ENCODE data around the gene VTN. TPM values are rescaled to one million over a fixed set of nuclear protein-coding genes. Genes with fewer than 3 reads are reported as not detected.
"Not testable (repeated sequence)": the region's sequence is repeated elsewhere in the genome, so short reads cannot be mapped to it uniquely, and the experiment has no call there.

Gene VTN
- total RNA-seq, 1 donor from 2014 or later: 1.0 TPM

DNA sequence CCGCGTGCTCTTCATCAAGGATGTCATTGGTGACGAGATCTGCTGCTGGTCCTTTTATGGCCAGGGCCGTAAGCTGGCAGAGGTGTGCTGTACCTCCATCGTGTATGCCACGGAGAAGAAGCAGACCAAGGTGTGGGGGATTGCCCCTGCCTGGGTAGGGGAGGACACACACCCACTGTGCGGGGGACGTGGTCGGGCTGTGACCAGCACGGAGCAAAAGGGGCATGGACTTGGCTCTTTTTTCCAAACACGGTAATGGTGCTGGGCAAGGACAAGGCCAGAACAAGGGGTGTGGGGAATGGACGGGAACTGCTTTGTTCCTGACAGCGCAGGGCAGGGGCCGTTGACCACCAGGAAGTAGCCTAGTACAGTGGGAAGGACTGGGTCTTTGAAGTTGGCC, 27.8 kb downstream of the VTN start:
- no peak for DNase-seq (ENCODE audit: low spot score)

DNA sequence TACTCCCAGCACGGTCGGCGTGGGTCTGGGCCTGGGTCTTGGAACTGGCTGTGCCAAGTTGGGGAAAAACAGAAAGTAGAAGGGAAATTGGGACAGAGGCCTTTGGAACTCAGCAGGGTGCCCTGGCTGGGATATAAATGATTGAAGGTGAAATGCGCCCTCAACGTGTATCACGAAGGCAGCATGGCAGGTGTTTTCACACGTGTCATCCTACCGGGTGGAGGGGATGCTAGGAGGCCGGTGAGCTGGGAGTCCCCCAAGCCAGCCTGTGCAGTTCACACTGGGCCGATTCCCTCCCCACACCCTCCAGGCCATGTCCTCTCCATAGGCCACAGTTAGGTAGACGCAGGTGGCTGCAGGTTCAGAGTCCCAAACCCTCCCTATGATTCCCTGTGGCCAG, 28.6 kb downstream of the VTN start:
- no peak for DNase-seq (ENCODE audit: low spot score)

DNA sequence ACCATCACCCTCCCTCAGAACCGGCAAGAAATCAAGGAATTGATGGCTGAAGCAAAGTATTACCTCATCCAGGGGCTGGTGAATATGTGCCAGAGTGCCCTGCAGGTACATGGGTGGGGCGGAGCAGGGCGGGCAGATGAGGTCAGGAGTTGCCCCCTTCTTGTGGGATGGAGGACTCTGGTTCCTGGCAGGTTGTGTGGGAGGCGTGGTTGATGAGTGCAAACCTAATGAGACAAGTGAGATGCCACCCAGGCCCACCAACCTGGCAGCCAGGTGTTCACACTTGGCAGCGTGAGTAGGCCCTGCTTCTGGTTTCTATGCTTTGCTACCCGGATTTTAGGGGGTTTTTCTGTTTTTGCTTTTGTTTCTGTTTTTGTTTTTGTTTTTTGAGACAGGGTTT, 29.7 kb downstream of the VTN start:
- DNase-seq (ENCODE audit: low spot score): no peak

DNA sequence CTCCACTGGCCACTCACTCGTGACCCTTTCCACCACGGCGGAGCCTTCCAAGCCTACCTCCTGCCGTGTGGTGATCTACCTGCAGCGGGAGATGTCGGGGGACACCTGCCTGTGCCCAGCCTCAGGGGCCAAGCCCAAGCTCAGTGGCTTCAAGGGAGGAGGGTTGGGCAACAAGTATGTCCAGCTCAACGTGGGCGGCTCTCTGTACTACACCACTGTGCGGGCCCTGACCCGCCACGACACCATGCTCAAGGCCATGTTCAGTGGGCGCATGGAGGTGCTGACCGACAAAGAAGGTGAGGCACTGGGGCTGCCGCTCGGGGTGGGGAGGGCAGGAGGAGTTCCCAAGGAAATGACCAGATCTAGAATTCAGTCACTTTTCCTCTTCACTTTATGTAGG, 30.7 kb downstream of the VTN start:
- no peak for DNase-seq (ENCODE audit: low spot score)

DNA sequence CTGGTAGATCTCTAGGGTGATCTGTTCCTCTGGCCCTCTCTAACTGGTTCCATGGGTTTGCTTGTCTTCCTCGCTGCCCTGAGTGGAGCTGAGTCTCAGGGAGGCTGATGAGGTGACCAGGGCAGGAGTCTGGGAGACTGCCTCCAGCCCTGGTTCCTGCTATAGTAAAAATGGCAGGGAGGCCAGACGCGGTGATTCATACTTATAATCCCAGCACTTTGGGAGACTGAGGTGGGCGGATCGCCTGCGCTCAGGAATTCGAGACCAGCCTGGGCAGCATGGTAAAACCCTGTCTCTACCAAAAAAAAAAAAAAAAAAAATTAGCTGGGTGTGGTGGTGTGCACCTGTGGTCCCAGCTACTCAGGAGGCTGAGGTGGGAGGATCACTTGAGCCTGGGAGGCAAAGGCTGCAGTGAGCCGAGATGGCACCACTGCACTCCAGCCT, 31.3 kb downstream of the VTN start:
- not testable (repeated sequence) for DNase-seq (ENCODE audit: low spot score)

DNA sequence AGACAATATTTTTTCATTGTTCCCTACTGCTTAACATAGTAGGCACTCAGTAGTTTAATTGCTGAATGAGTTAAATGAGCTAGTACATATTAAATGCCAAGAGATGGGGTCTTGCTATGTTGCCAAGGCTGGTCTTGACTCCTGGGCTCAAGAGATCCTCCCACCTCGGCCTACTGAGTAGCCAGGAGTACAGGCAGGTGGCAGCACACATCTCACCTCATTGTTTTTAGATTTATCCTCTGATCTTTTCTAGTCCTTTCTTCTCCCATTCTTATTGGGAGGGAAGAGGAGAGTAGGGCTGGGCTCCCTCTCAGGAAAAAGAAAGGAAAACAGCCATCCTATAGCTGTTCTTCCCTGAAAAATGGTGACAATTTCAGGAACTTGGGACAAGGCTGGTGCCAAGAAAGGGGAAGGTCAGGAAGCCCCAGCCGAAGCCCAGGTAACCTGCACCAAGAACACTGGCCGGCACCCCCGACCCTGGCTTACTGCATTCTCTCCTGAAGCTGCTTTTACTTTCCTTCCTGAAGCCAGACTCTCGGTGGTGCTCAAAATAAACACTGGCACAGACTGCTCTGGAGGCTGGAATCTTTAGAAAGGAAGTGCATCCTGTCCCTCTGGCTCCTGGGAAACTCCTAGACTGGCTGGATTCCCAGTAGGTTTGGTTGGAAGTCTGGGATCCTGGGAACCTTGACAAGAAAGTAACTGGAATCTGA, 31.9 kb downstream of the VTN start:
- no peak for DNase-seq (ENCODE audit: low spot score)

DNA sequence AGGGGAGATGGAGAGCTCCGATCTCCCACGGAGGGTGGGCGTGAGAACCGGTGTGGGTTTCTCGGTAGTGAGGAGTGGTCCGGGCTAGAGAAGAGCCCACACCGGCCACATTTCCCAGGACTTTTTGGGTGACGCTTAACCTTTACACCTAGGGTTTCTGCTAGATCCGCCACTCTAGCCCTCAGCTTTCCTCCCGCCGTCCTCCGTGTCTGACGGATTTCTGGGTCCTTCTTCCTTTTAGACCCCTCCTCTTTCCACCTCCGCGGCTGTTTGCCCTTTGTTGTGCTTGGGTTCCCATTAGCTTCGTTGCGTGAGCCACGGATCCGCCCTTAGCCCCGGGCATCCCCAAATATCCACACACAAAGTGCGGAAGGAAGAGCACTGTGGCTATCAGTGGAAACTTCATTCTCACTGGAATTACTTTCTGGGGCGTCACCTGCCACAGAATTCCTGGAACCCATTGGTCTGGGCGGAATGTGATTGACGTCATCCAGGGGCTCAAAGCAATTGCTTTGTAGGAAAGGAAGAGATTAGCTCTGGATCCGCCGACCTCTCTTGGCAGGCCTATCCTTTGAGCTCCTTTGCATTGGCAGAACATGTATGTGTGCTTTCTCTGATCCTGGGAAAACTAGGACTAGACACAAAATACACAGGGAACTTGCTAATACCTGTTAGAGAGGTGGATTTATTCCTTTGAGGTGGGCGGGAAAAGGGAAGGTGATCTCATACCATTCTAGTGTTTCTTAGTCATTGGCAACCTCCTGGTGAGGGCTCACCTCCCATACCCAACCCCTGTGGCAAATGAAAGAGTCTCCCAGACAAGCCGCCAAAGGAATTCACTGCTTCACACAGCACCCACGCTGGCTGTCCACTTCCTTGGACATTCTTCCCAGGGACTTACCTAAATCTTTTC, 33.9 kb downstream of the VTN start:
- peak; percentile 63 for DNase-seq (ENCODE audit: low spot score)

DNA sequence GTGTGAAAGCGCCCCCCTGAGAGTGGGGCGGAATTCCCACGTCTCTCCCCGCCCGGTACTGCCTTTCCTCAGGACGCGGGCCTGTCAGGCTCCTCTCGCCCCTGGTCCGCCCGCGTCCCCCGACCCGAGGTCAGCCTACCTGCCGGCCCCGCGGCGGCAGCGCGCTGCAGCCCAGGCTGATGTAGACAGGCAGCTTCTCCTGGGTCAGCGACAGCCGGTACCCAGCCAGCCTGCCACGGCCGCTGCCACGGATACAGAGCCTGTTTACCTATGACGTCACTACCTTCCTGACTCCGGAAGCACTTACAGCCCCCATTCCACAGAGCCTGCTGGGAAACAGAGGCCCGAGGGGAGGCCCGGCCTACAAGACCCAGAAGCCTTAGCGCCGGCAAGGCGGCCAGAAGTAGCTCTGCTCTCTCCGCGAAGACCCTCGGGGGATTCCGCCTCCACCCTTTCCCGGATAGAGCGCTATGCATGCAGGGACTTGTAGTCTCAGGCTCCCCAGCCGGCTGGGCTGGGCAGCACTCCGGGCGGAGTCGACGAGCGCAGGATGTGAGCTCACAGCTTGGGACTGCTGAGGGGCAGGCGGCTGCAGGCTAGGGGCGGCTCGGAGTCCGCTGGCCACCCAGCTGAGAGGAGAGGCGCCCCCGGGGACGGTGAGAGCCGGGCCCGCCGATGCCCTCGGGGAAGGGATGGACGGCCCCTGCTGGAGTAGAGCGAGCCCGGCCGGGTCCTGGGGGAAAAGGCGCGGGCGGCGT, 34.7 kb downstream of the VTN start, which contains the start of the genes IFT20 and TNFAIP1:
Gene IFT20 (minus strand): TSS at position 272 of the 758 bp plus-strand sequence. CDS start 3,487 bp downstream, outside the sequence.
Gene TNFAIP1 (plus strand): TSS at position 561 of the 758 bp plus-strand sequence. CDS start 3,761 bp downstream, outside the sequence.
- peak; percentile 99 for DNase-seq (ENCODE audit: low spot score)

DNA sequence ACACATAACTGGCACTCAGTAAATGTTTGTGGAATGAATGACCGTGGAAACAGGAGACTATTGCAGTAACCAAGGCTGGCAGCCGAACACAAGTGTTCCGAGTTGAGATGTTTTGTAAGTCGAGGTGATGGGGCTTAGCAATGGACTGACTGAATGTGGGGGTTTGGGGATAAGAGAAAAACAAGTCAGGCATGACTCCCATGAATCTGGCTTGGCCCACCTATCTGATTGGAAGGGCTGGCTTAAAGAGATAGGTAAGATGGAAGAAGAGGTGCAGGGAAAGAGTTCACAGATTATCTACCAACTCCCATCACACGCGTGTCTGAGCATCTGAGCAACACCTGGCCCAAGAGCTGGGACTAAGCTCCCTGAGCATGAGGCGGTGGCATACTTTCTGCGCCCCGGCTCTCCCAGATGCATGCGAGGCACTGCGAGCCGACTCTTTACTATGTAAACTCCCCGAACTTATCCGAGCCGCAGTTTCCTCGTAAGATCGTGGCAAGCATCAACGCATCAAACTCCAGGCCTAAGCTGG, 35.4 kb downstream of the VTN start:
- DNase-seq (ENCODE audit: low spot score): no peak

DNA sequence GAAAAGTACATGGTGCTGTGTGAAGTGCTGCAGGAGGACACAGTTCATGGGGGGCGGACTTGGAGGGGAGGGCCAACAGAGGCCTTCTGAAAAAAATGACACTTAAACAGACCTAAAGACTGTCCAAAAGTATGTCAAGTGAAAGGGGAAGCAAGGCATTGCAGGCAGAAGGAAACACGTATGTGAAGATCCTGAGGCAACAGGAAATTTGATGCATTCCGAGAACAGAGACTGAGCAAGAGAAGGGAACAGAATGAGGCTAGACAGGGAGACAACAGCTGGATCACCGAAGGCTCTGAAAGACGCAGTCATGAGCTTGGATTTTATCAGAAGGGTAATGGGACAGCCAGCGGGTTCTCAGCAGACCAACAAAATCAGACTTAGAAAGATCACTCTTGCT, 35.9 kb downstream of the VTN start:
- DNase-seq (ENCODE audit: low spot score): no peak

DNA sequence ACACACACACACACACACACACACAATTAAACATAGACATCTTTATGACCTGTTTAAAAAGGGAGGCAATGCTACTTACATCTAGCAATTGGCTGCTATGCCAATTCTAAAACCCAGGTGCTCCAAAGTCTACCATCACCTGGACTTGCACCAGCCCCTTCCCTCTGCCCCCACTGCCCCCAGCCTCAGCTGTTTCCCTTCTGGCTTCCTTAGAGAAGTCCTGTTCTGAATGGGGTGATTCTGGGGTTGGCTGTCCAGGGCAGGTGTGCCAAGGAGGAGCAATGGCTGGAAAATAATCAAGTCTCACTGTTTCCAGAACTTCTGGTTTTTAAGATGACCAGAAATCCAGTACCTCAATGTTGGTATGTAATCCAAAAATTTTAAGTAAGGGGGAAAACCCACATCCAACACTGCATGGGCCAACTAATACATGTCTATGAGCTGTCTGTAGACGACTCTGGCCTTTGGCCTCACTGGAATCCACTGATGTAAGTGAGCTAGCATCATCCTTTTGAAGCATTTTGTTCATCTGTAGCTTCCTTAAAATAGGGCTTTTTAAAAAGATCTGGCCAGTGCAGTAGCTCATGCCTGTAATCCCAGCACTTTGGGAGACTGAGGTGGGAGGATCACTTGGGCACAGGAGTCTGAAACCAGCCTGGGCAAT, 36.9 kb downstream of the VTN start:
- no peak for DNase-seq (ENCODE audit: low spot score)

DNA sequence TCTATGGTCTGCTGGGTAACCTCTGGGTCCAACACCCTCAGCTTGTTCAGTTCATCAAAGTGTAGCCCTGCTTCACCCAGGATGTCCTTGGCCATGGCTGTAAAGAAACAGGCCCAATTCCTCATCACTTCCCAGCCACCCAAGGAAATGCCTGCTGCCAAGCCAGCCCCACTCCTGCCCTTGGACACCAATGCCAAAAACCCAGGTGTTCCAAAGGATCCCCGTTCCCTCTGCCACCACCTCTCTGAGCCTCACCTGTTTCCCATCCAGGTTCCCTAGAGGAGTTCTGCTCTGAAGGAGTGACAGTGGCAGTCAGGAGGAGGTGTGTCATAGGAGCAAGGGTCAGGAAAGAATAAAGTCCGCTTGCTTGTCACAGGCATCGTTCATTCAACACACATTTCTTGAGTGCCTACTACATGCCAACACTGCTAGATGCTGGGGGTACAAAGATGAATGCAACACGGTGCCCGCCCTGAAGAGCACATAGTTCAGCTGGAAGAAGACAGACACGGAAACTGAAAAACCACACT, 38.2 kb downstream of the VTN start:
- no peak for DNase-seq (ENCODE audit: low spot score)

DNA sequence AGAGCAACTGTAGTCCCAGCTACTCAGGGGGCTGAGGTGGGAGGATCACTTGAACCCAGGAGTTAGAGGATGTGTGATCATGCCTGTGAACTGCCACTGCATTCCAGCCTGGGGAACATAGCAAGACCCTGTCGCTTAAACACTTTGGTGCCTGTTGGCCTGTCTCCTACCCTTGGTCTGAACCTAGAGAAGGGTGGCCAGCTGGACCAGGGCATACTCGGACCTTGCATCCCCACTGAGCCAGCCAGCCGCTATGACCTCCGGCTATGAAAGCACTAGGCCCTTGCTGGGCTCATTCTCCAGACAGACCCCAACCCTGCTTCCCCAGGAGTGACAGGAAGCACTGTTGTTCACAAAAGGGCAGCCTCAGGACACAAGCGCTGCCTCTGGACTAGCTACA, 39.4 kb downstream of the VTN start:
- DNase-seq (ENCODE audit: low spot score): no peak

DNA sequence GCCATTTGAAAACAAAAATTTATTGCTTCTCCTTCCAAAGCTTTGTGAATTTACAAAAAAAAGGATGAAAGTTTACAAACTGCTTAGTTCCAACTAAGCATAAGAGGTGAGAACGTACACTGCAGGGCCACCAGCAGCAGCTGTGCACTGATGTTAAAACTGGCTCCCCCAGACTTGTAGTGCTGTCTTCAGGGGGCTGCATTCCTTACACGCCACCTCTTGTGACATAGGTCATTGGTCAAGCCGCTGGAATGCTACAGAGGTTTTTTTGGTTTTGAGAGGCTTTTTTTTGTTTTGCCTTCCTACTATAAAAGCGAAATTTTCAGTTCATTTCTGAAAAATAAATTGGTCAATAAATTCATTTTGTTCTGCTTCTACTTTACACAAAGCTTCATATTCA, 41.8 kb downstream of the VTN start:
- peak; percentile 32 for DNase-seq (ENCODE audit: low spot score)

DNA sequence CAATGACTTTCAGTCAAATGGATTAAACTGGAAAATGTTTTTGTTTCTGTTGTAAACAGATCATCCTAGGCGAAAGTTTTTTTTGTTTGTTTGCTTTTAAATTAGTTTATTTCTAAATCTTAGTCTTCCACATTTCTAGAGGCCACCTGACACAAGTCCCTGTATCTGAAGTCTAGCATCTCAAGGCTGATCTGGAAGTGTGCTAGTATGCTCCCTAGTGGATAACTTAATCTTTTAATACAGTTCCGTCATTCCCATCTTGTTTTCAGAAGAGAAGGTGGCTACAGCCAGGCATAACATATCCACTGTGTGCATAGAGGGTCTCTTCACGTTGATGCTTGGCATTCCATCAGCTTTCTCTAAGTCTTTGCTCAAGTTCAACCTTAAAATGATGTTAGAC, 42.4 kb downstream of the VTN start:
- peak; percentile 5 for DNase-seq (ENCODE audit: low spot score)

DNA sequence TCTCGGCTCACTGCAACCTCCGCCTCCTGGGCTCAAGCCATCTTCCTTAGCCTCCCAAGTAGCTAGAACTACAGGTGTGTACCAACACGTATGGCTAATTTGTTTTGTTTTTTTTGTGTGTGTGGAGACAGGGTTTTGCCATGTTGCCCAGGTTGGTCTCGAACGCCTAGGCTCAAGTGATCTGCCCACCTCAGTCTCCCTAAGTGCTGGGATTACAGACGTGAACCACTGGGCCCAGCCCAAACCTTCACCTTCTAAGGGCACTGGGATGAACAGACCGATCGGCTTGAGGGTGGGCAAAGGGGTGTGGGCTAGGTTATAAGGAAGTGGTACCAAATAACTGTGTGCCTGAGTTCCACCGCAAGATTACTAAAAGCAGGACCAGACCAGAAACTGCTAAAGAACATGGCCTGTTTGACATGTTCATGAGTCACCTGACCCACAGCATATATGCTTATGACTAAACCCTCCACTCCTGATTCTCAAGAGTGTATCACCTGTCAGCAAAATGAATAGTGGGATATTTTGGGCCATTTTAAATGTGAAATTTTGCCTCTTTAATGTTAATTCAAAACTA, 43.0 kb downstream of the VTN start:
- peak; percentile 33 for DNase-seq (ENCODE audit: low spot score)

DNA sequence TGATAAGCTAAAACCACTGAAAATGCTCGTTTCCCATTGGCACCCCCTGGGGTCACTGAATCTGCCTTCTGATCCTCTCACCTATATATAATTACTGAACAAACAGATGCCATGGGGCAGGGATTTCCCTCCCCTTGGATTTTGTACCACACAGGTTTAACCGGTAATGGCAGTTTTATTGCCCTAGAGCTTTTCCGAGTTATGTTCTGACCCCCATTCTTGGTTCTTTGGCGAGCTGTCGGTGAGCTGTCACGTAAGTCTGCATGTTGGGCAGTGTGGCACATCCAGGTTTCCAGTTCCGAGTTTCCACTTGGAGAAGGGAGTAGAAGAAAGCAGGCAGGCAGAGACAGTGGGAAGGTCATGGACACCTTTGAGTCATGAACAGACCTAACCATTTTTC, 44.0 kb downstream of the VTN start:
- DNase-seq (ENCODE audit: low spot score): peak; percentile 64

DNA sequence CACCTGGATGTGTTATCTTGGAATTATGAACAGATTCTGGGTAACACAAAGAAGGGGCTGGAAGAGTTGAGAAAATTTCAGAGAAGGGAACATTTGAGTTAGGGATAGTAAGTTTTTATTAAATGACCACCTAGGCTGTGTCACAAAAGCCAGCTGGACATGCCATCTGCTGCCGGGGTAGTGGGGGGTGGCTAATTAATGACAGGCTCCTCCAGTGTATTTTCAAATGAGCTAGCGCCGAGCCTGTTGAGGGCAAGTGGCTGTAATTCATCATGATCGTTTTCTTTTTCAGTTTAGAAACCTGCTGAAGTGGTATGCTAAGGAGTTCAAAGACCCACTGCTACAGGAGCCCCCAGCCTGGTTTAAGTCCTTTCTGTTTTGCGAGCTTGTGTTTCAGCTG, 44.9 kb downstream of the VTN start:
- DNase-seq (ENCODE audit: low spot score): peak; percentile 29

DNA sequence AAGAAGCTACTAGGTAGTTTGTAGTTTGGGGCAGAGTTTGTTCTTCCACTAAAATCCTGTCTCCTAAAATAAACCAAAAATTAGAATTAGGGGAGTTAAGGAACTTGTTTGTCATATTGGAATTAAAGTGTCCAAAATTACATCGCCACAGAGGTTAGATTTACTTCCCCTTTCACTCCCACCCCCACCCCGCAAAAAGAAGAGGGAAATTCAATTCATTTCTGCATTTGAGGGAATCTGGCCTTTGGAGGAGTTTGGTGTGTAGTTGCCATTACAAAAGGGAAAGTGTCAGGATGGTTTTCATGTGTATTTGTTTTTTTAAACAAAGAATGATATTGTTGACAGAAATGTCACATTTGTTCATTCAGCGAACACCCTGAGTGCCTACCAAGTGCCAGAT, 45.3 kb downstream of the VTN start:
- peak; percentile 7 for DNase-seq (ENCODE audit: low spot score)

DNA sequence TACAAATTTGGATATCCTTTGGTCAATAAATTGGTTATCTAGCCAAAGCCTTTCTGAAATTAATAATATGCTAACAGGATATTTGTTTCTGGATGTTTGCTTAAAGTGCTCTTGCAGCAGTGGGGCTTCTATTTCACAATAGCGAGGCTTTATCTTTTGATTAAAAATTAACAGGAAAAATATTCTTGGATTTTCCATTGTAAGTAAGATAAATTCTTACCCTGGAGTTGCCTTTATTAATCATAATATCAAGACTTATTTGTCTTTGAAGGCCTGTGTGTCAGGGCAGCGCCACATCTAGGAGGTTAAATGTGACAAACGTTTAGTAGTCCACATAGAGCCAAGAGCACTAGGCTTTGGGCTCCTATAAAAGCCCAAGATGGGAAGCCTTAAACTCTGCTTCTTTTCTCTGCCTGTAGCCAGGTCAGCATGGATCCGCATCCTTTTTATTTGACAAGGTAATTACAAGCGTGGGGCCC, 45.8 kb downstream of the VTN start:
- peak; percentile 8 for DNase-seq (ENCODE audit: low spot score)

All from ureter (tissue), 1 donor.